ENCODE data around the gene PATE4.
"Not testable (repeated sequence)": the region's sequence is repeated elsewhere in the genome, so short reads cannot be mapped to it uniquely, and the experiment has no call there.

The PATE4 gene, protein sequence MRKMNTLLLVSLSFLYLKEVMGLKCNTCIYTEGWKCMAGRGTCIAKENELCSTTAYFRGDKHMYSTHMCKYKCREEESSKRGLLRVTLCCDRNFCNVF

DNA sequence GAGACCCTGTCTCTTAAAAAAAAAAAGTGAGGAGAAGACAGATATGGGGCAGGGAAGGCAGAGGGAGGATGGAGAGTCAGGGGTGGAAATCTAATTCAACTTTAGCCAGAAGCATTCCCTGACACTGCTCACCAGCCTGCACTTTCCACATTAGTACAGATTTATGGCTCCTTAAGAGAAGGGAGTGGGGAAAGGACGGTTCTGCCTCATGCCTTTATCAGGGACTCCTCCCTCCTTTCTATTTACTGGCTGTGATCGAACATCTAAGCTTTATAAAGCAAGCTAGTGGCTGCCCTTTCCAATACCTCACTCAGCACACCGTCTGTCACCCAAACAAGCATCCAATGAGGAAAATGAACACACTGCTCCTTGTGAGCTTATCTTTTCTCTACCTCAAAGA, at the start of gene PATE4:
Gene PATE4, plus strand, starts transcription at position 301 of the 400 bp plus-strand sequence. Its CDS starts 44 bp downstream, at position 345.
- DNase-seq (ENCODE audit: low read depth), result no peak

DNA sequence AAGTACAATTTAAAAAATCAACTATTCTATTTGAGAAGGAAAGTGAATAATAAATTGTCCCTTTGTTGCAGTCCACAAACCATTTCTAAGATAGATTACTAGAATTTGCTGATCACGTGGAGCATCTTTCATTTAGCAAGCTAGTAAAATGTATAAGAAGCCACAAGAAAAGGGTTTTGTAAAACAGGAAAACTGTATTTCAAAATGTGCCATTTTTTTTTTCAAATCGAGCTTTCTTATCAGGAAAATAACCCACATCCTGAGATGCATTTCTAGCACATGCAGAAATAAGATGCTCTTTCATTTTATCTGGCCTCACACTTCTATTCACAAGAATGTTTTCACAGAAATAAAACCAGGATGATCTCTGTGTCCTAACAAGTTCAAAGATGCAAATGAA, 48.4 kb upstream of the PATE4 start:
- no peak for DNase-seq (ENCODE audit: low read depth)

DNA sequence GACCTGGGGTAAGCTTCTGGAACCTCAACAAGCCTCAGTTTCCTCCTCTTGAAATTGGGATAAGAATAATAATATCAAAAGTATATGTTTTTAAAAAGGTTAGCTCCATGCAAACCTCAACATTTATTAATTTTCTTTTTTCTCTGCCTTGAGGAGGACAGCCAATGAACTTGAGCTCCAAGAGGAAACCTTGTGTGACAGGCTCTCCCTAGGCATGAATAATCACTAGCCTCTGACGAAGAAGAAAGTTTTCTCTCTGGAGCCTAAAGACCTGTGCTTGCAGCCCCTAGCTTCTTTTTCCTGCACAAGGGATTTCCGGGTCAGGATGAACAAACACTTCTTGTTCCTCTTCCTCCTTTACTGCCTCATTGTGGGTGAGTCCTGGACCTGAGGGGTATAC, 45.3 kb upstream of the PATE4 start, which contains the start of gene PATE3:
Gene PATE3, plus strand, starts transcription at position 301 of the 400 bp plus-strand sequence. Its CDS starts 25 bp downstream, at position 326.
- no peak for DNase-seq (ENCODE audit: low read depth)

DNA sequence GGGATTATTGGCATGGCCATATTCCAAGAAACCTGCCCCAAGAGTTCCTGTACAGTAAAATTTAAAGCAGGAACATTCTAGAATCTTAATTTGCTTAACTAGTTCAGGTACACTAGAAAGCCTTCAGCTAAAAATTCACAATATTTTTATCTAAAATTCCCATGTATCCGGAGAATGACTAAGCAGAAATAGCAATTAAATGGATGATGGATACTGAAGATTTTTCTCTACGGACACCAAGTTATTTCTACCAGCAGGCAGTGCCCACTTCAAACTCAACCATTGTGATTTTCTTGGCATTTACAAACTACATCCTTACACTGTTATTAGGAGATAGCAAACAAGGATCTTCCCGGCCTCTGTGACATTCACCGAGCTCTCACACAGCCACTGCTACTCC, 42.3 kb upstream of the PATE4 start:
- DNase-seq (ENCODE audit: low read depth), result no peak

DNA sequence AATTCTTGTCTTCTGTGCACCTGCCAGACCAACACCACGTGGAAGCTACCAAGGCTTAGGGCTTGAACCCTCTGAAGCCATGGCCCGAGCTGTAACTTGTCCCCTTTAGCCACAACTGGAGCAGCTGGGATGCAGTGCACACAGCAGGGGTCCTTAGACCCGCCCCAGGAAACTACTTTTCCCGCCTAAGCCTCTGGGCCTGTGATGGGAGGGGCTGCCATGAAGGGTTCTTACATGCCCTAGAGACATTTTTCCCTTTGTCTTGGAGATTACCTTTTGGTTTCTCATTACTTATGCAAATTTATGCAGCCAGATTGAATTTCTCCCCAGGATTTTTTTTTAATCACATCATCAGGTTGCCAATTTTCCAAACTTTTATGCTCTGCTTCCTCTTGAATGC, 35.5 kb upstream of the PATE4 start:
- no peak for DNase-seq (ENCODE audit: low read depth)

DNA sequence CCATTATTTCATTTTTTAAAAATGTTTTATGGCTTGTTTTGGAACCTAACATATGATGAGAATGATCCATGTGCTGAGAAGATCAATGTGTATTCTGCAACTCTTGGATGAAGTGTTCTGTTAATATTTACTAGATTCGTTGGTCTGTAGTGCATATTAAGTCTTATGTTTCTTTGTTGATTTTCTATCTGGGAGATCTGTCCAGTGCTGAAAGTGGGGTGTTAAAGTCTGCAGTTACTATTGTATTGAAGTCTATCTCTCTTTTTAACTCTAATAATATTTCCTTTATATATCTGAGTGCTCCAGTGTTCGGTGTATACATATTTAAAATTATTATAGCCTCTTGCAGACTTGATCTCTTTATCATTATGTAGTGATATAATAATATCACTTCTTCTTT, 33.3 kb upstream of the PATE4 start:
- no peak for DNase-seq (ENCODE audit: low read depth)

DNA sequence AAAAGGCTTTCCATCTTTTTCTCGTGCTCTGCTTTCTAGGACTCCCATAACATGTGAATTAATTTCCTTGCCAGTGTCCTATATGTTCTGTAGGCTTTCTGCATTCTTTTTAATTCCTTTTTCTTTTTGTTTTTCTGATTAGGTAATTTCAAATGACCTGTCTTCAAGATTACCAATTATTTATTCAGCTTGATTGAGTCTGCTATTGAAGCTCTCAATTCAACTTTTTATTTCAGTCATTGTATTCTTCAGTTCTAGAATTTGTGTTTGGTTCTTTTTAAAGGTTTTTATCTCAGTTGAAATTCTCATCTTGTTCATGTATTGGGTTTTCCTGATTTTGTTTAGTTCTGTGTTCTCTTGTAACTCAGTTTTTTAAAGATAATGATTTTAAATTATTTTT, 30.7 kb upstream of the PATE4 start:
- no peak for DNase-seq (ENCODE audit: low read depth)

DNA sequence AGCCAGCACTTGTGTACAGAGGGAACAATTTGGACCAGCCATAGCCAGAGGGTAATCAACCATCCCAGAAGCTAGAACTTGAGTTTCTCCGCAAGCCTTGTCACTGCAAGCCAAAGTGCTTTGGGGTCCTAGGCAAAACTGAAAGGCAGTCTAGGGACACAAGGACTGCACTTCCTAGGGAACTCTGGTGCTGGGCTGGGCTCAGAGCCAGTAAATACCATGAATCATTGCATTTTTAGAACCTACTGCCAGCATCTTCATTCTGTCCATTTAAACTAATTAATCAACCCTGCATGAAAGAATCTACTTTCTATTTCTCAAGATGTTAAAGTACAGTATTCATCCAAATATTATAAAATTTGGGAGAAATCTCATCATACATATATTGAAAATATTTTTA, 25.2 kb upstream of the PATE4 start:
- no peak for DNase-seq (ENCODE audit: low read depth)

DNA sequence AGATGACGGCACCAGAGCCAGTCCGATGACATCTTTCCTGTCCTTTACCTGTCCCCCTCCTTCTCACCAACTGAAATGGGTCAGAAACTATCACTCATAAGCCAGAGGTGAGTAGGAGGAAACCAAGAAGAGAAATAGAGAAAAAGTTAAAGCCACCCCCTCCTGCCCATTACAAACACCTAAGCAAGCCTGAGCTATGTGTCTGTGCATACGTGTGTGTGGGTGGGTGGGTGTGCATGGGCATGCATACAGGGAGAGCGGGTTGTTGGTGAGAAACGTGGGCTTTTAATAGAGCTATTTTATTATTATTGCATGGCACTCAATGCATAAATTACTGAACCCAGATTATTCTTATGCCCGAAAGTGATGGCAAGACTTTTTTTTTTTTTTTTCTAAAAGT, 2.6 kb downstream of the PATE4 start:
- DNase-seq (ENCODE audit: low read depth), result no peak

DNA sequence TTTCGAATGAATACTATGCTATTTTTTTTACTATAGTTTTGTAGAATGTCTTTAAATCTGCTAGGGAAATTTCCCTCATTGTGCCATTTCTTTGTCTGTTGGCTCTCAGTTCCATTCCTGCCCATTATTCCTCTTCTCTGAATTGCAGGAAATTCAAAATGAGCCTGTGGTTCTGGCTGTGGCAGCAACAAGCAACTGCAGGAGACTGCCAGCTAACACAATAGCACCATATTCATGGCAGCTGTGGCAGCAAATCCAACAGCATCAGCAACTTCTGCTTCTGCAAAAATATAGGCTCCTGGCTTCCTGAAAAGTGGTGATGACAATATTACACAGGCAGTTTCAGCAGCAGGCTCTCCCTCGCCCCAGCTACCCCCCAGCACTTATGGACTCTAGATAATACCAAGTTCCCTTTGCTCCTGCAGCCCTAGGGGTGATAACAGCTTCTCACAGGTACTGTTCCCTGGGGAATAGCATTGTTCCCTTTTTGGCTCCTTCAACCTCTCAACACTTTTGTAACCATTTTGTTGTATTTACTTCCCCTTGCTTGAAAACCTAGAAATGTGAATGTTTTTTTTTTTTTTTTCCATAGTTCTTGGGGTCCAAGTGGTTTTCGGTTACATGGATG, 9.3 kb downstream of the PATE4 start:
- DNase-seq (ENCODE audit: low read depth), result no peak

DNA sequence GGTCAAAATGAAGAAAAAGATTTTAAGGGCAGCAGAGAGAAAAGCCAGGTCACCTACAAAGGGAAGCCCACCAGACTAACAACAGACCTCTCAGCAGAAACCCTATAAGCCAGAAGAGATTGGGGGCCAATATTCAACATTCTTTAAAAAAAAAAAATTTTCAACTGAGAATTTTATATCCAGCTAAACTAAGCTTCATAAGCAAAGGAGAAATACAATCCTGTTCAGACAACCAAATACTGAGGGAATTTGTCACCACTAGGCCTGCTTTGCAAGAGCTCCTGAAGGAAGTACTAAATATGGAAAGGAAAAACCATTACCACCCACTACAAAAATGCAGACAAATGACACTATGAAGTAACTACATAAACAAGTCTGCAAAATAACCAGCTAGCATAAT, 13.1 kb downstream of the PATE4 start:
- DNase-seq (ENCODE audit: low read depth), result no peak

DNA sequence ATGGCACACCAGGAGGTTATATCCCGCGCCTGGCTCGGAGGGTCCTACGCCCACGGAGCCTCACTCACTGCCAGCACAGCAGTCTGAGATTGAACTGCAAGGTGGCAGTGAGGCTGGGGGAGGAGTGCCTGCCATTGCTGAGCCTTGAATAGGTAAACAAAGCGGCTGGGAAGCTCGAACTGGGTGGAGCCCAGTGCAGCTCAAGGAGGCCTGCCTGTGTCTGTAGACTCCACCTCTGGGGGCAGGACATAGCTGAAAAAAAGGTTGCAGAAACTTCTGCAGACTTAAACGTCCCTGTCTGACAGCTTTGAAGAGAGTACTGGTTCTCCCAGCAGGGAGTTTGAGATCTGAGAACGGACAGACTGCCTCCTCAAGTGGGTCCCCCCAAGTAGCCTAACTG, 24.6 kb downstream of the PATE4 start:
- DNase-seq (ENCODE audit: low read depth), result not testable (repeated sequence)

DNA sequence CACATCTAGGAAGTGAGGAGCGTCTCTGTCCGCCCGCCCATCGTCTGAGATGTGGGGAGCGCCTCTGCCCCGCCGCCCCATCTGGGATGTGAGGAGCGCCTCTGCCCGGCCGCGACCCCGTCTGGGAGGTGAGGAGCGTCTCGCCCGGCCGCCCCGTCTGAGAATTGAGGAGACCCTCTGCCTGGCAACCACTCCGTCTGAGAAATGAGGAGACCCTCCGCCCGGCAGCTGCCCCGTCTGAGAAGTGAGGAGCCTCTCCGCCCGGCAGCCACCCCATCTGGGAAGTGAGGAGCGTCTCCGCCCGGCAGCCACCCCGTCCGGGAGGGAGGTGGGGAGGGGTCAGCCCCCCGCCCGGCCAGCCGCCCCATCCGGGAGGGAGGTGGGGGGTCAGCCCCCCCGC, 29.7 kb downstream of the PATE4 start:
- not testable (repeated sequence) for DNase-seq (ENCODE audit: low read depth)

DNA sequence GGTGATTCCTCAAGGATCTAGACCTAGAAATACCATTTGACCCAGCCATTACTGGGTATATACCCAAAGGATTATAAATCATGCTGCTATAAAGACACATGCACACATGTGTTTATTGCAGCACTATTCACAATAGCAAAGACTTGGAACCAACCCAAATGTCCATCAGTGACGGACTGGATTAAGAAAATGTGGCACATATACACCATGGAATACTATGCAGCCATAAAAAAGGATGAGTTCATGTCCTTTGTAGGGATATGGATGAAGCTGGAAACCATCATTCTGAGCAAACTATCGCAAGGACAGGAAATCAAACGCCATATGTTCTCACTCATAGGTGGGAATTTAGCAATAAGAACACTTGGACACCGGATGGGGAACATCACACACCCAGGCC, 32.2 kb downstream of the PATE4 start:
- DNase-seq (ENCODE audit: low read depth), result not testable (repeated sequence)

DNA sequence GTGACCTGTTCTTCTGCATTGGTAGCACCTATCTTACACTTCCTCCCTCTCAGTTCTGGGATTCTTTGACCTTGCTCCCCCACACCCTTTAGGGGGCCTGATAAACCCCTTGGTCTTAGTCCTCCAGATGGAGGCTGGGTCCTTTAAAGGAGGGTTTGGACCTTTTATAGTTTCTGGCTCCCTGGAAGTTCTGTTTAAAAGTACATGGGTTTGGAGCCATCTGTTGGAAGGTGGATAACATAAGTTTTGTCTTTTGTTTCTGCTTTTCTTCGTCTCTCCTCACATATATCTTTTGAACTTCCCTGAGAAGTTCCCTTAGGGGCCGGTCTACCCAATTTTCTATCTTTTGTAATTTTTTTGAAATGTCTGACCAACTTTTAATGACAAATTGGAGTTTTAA, 36.4 kb downstream of the PATE4 start:
- DNase-seq (ENCODE audit: low read depth), result no peak

DNA sequence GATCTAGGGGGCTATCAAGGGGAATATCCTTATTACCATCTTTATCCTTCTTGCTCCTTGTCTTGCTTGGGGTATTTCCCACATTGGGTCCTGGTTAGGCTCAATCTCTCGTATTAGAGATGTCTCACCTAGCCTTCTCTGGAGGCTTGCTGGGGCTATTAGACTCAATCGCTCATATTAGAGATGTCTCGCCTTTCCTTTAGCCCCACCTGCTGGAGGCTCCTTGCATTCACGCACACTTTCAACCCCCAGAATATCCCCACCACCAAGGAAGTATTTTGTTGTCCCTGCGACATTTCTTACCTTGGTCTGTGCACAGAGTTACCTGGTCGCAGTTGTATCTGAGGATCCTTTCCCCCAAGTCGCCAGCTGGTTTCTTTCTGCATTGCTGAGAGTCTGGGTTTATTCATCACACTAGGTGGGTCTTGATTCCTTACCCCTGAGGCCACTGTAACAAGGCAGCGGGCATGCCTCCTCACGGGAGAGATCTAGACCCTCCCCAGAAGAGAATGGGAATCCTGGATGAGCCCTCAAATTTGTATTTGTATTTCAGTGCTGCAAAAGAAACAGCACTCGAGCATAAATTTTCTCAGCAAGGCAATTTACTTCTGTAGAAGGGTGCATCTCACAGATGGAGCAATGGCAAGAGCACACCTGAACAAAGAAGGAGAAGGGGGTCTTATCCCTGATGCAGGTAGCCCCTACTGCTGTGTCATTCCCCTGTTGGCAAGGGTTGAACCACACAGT, 38.4 kb downstream of the PATE4 start:
- DNase-seq (ENCODE audit: low read depth), result no peak

DNA sequence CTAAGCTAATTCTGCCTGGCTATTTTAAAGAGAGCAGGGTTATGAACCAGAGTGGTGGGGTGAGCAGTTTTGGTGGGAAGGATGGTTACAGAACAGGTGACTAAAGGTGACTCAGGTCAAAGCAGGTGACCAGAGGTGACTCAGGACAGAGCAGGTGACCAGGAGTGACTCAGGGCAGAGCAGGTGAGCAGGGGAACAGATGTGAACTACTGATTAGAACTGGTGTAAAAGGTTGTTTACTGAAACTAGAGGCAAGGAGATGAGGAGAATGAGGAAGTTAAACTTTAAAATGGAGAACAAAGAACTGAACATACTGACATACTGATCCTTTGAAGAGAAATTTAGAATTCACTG, 39.0 kb downstream of the PATE4 start:
- DNase-seq (ENCODE audit: low read depth), result no peak

DNA sequence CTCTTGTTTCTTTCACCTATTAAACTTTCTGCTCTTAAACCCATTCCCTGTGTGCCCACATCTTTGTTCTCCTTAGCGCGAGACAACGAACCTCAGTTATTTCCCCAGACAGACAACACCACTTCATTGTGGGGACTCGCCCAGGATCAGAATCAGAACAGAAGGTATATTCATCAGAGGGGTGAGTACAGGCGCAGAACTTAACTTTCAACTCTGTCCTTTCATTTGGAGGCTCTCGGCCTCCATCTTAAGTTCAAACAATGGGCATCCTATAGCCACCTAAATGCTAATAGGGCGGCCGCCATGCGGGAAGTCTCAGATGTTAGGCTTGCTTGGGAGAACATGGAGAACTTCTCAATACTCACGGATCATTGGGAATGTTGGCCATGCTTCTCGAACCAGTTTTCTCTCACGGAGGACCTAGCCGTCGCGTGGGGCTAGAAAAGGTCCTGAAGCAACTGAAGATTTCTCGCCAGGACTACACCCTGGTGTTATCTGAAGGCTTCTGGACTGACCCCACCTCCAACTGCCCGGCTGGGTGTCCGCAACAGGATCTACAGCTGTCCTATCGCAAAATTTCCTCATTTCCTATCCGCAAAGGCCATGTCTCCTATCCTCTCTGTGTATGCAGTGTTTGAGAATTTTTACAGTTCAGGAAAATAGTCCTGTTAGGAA, 40.9 kb downstream of the PATE4 start:
- no peak for DNase-seq (ENCODE audit: low read depth)

DNA sequence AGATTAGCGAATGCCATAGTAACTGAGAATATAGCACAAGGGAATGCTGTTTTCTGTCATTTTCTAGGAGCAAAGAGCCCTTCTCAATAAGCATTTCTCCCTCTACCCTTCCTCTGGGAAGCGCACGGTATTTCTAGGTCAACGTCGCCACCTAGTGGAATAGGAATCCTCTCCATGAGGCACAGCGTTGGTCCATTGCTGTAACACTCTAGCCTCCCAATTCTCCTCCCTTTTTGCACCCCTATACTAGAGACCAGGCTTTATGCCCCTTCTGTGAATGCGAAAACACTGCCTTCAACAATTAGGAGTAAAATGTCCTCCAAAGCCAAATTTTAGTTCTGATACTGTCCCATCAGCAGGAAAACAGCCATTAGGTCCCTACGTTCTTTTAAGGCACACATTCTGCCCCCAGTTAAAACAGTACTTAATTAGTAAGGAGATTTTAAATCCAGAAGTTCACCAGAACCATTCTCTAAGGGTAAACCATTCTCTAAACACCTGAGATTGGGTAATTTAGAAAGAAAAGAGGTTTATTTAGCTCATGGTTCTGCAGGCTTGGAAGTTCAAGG, 41.5 kb downstream of the PATE4 start:
- no peak for DNase-seq (ENCODE audit: low read depth)

DNA sequence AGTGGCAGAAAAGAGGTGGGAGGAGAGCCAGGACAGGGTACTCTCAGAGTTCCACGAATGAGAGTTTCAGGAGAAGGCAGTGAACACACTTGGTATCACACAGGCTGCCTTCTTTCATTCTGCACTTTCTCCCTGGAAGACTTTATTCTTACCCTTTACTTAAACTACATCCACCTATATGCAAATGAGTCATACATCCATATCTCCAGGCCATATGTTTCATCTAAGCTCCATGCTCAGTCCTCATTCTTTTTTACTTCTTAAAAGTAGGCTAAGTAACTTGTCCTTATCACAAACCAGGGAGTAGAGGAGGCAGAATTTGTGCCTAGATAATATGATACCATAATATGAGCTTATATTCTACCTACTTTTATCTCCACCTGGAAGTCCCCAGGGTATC, 48.2 kb downstream of the PATE4 start:
- no peak for DNase-seq (ENCODE audit: low read depth)

DNA sequence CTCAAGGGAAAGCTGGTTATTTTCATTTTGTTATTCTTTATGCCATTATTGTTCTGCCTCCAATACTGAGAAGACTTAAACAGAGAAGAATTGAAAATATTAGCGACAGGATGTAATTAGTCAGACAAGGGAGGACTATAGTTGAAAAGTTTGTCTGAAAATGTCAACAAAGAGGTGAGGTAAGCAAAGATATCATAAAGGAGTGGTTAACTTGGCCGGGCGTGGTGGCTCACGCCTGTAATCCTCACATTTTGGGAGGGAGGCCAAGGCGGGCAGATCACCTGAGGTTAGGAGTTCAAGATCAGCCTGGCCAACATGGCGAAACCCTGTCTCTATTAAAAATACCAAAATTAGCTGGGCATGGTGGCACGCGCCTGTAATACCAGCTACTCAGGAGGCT, 50.3 kb downstream of the PATE4 start:
- DNase-seq (ENCODE audit: low read depth), result no peak

DNA sequence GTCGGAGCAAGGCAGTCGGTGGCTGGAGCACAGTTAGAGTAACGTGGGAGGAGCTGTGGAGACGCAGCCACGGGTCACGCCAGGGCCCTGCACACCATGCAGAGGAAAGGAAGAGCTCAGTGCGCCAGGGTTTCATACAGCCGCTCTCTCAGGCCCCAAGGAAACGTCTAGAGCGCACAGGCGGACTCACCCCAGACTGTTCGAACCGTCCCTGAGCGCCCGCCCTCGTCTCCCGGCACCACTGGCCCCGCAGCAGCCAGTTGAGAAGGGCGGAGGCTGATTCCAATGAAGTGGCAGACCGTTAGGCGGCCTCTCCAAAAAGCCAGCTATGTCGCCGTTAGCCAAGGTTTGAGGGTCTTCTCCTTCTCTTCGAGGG, 53.9 kb downstream of the PATE4 start:
- no peak for DNase-seq (ENCODE audit: low read depth)
